NCI-H1436 treated with DMSO at 0.1 percent for 48 hours (cell line): Measurements from ENCODE around the gene UBL4A.
"Not testable (repeated sequence)": the region's sequence is repeated elsewhere in the genome, so short reads cannot be mapped to it uniquely, and the experiment has no call there.

Experiments used
- DNase-seq: peaks from one replicate; lab custom pipeline; 2025; lab: John Stamatoyannopoulos, UW

UBL4A gene

DNA sequence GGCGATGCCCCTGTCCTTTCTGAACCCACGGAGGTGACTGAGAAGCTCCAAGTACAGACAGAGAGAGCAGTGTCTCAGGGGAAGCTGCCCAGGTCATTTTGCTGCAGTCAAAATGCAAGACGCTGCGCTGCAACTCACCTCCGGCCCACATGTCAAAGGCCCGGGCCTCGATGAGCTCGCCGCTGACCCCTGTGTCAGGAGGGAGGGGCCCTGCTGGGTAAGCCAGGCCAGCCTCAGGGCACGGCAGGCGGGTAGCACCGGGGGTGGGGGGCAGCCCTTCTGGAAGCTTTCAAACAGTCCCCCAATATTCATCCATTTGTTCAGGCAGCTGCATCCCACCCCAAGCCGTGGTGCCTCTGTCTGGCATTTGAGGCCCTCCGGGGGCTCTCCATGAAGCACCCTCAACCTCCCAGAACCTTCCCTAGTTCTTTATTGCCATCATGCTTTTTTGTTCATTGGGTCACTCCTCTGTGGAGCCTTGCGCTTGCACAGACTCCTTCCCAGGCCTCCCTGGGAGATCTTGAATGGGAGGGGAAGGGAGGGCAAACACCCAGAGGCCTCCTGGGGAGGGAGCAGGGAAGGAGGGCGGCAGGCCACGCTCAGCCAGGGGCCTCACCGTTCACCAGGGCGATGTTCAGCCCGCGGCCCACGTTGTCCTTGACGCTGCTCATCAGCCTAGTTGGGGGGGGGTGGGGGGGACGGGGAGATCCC lies 21.4 kb upstream of the UBL4A start:
- DNase-seq = no peak

DNA sequence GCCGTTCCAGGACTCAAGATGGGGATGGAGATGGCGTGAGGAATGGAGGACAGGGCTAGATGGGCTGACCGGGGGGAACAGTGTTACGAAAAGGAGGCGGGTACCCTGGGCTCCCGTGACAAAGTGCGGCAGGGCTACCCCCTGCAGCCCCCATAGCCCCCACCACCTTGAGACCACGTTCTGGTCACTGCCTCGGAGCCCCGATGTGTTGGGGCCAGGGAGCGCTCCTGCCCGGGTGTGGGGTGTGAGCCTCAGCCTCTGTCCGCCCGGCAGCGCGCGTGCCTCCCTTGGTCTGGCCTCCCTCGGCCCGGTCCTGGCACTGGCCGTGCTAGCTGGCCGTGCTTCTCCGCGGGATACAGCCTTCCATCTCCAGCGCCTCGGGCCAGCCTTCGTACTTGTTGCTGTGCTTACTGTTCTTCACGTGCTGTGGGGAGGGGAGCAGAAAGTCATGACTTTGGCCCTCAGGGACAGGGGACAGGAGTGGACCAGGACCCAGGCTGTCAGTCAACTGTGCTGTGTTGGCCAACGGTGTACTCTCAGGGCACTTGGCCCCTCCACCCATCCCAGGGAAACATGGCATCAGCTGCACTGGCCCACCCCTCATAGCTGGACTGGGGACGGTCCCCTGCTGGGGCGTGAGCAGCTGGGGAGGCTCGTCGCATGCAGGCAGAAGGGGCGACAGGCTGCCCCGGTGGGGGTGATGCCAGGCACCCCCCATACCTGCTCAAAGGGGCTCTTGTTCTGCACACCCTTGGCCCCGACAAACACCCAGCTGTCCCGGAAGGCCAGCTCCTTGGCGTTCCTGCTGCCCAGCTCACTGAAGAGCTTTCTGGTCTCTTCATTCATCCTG lies 20.3 kb upstream of the UBL4A start:
- no peak for DNase-seq

DNA sequence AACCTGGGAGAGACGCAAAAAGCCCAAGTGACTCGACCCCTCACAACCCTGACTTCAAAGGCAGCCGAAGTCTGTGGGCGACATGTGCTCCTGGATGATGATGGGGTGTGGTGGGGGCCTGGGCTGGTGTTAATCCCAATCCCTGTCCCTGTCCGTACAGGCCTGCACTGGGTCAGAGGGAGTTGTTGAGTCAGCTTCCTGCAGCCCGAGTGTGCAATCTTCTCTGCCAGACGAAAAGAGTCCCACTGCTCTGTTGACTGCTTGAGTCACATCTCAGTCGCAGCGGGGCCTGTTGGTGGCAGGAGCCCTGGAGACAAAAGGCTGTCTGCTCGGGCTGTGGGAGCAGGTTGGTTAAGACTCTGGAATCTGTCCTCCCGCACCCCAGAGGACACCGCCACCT lies 19.3 kb upstream of the UBL4A start:
- no peak for DNase-seq

DNA sequence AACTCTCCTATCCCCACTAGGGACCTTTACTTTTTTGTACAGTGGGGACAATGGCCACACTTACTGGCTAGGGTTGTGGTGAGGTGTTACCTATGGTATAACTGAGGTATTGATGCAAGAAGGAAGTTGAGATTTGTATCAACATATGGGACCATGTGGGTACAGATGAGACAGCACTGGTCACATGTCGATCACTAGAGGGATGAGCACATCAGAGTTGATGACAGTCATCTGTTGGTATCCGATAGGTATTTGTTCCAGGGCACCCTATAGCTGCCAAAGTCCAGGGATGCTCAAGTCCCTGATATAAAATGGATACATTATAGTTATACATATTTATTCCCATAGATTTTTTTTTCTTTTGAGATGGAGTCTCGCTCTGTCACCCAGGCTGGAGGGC lies 16.6 kb upstream of the UBL4A start:
- no peak for DNase-seq

DNA sequence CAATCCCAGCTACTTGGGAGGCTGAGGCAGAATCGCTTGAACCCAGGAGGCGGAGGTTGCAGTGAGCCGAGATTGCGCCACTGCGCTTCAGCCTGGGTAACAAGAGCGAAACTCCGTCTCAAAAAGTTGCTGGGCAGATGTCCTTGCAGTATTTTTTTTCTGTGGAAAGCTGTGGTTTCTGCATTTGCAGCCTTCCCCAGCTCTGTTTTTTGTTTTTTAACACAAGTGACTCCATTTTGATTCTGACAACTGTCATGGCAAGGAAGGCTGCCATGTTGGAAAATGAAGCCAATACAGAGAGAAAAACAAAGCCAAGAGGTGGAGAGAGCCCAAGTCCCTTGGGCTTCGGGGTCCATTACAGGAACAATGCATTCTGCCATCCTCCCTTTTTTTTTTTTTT lies 15.7 kb upstream of the UBL4A start:
- DNase-seq = no peak

DNA sequence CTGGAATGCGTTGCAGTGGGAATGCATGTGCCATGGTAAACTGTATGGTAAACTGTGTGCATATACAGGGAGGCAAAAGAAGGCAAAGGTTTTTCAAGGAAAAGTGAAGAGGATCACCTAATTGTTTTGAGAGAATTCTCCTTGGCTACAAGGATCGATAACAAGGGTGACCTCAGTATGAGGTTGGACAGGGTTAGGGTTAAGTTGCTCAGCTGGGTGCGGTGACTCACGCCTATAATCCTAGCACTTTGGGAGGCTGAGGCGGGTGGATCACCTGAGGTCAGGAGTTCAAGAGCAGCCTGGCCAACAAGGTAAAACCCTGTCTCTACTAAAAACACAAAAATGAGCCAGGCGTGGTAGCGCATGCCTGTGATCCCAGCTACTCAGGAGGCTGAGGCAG lies 15.0 kb upstream of the UBL4A start:
- DNase-seq = not testable (repeated sequence)

DNA sequence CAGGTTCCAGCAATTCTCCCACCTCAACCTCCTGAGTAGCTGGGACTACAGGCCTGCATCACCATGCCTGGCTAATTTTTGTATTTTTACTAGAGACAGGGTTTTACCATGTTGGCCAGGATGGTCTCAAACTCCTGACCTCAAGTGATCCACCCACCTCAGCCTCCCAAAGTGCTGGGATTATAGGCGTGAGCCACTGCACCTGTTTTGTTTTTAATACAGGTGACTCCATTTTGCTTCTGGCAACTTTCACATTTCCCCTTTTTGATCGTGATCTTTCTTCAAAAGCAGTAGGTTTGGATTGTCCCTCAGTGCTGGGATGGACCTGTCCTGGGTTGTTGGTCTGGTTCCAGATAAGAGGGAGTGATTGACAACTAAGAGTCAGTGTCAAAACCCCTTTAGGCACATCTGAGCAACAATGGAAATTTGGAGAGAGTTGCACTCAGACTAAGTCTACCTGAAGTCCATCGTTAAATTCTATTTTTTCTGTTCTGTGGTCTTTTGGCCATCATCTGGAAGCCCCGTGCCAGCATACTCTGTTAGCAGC lies 10.2 kb upstream of the UBL4A start:
- DNase-seq = not testable (repeated sequence)

DNA sequence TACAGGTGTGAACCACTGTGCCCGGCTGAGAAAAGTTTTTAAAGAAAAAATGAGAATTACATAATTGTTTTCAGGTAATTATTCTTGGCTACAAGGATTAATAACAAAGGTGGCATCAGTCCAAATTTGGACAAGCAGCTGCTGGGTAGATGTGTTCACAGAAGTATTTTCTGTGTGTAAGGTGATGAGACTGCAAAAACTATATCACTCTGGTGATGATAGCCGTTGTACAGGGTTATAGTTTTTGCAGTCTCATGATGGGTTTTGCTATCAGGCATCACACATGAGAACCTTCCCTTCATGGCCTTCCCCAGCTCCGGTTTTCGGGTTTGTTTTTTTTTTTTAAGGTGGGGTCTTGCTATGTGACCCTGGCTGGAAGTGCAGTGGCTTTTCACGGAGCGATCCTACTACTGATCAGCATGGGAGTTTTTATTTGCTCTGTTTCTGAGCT lies 9.1 kb upstream of the UBL4A start:
- no peak for DNase-seq

DNA sequence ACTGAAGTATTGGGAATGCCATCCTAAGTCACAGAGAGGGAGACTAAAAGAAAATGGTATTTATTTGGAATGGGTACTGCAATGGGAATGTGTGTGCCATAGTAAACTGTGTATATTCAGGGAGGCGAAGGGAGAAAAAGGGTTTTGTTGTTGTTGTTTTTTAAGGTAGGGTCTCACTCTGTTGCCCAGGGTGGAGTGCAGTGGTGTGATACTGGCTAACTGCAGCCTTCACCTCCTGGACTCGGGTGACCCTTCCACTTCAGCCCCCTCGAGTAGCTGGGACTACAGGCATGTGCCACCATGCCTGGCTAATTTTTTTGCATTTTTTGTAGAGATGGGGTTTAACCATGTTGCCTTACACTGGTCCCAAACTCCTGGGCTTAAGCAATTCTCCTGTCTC lies 8.3 kb upstream of the UBL4A start:
- DNase-seq = no peak

DNA sequence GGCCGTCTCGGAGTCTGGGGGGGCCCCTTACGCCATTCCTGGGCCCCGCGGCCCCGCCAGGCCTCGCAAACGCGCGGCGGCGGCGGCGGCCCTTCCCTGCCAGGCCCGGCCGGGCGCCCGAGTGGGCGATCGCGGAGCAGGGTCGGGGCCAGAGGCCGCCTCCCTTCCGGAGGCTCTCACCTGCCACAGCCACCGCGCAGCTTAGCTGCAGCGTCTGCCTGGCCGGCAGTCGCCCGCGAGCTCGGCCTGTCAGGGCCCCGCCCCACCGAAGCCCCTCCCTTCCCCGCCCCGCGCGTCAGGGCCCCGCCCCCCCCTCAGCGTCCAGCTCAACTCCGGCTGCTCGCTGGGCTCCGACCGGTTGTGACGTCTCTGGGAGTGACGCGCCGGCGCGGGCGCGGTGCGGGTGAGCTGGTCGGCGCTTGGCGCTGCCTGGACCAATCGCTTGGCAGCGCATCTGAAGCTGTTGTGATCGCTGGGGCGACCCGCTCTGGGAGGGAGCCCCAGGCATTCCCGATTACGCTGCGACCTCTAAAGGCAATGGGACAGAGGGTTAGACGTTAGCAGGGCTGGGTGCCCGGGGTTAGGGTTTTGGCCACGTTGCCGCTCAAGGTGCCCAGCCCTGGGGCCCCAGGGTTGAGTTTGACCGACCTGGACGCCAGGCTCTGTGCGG lies 4.1 kb upstream of the UBL4A start, which contains the start of gene SLC10A3:
Gene SLC10A3, minus strand, starts transcription at position 216 of the 670 bp plus-strand sequence. CDS start 1,689 bp downstream, outside the sequence.
- DNase-seq = peak; percentile 68

DNA sequence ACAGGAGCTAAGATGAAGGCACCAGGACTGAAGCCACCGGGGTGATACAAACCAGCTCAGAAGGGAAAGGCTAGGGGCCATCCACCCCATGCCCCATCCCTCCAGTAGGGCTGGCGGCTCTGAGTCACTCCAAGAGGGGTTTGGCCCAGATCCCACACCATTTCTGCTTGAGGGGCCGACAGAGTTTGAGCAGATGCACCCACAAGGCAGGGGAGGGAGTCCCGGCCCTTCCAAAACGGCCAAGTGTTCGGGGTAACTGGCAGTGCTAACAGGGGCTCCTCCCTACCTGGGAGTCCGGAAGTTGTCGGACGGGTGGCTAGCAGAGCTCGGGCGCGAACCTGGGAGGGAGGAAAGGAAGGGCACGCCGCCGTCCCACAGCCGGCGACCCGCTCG lies 3.6 kb upstream of the UBL4A start:
- no peak for DNase-seq

DNA sequence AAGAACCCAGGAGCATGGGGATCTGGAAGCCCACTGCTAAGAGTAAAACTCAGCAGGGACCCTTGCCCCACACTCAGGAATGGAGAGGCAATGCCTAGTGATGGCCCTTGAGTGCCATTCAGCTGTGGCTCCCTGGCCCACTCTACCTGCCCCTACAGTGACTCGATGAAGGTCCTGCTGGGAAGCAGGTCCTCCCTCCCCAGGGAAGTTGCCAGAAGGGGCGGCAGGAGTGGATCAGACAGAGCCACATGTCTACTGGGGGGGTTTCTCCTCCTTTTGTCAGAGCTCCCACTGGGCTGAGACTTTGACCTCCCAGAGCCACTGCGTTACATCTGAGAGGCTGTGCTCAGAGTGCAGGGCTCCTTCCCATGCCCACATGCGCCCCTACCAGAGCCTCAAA lies 2.8 kb upstream of the UBL4A start:
- no peak for DNase-seq

DNA sequence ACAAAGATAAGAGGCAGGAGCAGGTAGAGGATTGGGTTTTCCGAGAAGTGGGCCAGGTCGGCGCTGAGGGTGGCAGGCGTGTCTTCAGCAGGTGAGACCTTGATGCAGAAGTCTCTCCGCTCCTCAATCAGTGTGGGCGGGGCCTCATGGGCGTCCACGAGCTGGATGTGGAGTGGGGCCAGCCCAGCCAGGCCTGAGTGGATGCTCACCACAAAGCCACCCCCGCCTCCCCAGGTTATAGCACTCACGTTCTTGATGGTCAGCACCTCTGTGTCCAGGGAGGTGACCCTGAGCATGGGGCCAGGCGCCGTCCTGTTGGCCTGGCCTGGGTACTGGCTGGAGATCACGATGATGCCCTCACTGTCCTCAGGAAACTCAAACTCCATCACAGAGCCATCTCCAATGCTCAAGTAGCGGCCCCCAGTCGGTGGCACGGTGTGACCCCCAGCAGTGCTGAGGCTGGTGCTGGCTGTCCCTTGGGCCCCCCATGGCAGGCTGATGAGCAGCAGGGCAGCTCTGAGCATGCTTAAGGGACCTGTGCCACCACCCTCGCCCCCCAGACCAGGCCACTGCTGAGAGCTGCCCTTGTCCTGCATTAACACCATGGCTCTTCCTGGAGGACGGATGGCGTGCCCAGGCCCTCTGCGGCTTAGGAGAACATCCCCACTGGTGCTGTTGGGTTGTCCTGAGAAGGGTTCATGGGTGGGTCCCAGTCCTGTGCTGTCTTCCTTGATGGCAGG lies 2.1 kb upstream of the UBL4A start:
- DNase-seq = no peak

DNA sequence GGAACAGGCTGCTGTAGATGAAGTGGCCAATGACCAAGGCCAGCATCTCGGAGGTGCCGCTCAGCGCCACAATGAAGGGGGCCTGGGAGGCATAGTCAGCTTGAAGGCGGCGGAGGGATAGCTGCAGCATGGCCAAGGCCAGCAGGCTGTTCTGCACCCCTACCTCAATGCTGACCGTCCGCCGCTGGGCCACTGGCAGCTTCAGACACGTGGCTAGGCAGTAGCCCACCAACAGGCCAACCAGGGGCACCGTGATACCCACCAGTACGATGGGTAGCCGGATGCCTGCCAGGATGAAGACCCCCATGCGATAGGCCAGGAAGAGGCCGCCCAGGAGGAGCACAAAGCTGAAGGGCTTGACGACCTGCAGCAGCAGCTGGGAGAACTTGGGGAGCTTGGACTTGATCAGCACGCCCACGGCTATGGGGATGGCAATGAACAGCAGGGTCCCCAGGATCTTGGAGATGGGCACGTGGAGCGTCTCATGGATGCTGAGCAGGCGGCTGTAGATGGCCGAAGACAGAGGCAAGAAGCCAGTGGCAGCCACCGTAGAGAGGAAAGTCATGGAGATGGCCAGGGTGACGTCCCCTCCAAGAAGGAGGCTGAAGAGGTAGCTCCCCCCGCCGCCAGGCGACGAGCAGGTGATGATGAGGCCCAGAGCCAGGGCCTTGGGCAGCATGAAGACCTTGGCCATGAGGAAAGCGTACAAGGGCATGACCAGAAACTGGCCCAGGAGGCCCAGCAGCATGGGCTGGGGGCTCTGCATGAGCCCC lies 1.3 kb upstream of the UBL4A start:
- no peak for DNase-seq

DNA sequence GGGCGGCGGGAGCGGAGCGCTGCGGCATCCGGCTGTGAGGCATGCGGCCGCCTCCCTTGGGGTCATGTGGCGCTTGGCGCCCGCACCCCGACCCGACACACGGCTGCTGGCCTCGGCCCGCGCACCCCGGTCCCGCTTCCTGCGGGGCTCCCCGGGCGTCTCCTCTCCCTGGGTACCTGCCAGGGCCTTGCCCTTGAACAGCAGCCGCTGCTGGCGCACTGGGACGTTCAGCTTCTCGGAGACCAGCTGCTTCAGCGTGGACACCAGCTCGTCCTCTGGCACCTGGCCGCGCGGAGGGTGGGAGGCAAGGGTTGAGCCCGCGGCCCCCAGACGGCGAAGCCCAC lies 391 bp downstream of the UBL4A start:
- no peak for DNase-seq

DNA sequence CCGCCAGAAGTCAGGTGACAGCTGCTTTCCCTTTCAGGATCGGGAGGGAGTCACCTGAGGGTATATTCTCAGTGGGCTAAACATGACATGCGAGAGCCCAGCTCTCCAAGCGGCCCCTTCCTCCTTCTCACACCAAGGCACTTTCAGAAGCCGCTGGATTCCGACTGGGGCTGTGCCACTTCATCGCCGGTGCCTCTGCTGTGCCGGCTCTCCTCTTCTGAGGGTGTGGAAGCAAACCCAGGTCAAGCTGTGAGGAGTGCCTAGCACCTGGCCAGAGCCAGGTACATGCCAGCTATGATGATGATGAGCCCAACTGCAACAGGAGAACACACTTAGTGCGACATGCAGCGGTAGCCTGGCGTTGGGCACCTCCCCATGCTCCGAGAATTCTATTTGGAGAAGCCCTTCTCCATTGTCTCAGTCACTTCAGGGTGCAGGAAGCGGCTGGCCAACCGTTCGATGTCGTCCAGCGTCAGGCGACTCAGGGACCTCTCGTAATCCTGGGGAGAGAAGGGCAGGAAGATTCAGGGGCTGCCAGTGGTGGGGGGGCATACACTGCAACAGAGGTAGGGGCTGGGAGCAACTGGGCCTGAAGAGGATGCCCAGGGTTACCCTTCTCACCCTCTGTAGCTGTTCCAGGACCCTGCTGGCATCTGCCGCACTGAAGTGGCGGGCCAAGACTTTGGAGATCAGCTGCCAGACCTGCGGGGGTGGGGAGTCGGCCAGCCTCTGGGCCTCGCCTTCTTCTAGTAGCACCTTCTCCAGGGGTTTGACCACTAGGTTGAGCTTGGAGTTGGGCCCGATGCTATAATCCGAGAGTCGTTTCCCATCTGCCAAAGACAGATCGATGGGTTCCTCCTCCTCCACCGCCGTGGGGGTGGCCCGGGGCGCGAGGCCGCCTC lies 1.0 kb downstream of the UBL4A start:
- no peak for DNase-seq

DNA sequence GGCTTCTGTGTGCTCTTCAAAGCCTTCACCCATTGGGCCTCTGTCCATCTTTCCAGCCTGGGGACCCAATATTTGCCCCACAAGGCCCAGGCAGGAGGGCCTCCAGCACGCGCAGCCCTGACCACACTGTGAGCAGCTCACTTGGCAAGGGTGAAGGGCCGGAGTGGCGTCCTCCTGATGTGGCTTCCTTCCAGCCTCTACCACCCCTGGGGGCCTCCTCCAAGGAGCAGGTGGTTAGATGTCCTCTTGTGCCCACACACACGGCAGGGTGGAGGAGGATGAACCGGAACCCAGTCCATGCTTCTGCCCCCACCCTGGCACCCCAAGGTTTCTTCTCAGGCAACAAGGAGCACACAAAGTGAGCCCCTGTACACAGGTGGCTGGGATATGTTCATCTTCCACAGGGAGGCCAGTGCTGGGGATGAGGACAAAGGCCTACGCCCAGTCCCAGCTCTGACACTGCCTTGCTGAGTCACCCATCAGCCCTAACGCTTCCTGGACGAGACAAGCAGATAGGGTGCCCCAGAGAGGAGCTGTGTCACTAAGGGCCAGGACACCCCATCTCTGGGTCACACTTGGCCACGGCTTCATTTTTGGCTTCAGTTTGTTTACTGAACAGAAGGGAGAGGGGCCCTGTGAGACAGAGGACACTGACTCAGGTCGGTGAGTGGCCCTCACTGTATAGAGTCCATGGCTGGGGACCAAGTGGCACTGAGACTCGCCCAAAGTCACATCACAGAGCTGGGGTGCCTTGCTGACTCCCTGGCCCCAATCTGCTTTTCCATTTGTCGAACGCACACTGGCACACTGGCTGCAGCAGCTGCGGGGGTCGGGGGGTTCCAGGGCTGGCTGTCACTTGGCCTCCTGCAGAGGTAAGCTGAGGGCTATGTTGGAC lies 1.9 kb downstream of the UBL4A start:
- DNase-seq = no peak

DNA sequence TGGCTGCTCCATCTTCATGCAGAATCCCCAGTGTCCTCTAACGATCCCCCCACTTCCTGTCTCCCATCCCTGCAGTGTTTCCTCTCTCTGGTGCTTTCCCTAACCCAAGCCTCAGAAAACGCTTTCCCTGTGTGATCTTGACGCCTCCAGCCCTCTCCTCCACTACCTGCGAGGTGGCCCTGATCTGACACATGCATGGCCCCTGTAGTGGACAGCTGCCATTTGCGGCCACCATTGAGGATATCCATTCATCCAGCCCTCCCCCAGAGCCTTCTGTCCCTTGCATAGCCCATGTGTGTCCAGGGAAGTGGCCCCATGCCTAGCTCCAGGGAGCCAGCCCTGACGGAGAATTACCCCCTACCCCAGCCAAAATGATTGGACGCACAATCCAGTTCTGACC lies 3.1 kb downstream of the UBL4A start:
- no peak for DNase-seq

DNA sequence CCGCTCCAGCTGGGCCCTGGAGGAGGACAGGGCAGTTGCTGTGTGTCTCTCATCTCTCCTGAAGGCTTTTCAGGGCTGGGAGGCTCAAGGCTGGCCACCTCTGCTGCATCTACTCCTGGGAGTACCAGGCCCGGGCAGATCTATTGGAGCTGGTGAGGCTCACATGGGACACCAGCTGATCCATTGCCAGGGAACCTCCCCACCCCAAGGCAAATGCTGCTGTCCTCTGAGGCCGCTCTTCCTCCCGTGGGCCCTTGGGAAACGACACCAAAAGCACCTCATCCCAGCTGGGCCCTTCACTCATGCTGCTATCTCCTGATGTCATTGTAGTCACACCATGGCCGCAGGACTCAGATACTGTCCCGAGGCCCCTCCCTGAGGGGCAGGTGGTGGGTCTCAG lies 3.6 kb downstream of the UBL4A start:
- no peak for DNase-seq
